ENCODE results near the gene KATNAL2.

DNA sequence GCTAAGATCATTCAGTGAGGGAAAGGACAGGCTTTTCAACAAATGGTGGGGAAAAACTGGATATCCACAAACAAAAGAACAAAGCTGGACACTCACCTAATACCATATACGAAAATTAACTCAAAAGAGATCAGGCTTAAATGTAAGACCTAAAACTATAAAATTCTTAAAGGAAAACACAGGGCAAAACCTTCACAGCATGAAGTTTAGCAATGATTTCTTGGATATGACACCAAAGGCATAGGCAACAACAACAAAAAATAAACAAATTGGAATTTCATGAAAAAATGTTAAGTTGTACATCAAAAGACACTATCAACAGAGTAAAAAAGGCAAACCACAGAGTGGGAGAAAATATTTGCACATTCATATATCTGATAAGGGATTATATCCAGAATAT, 28.4 kb upstream of the KATNAL2 start:
- TF ChIP-seq POLR2AphosphoS5 (IDR thresholded peaks at IDR 0.05; ENCODE audit: borderline replicate concordance, low read depth, low read length) (no peak), EZH2 (IDR thresholded peaks at IDR 0.05) (no peak), FOXP2 (optimal IDR thresholded peaks at IDR 0.05; ENCODE audit: control extremely low read depth, extremely low read length, insufficient read depth) (no peak)
